H1 (cell line): ENCODE data around the gene TBC1D13. TPM values are rescaled to one million over a fixed set of nuclear protein-coding genes. Genes with fewer than 3 reads are reported as not detected.

Experiments
- BACH1 ChIP-seq: IDR thresholded peaks from 2 replicates; pipeline ENCODE4 v1.6.1; 2012; ENCODE audit warnings: low read length, improper control_type of control experiment
- CTBP2 ChIP-seq: IDR thresholded peaks from 2 replicates; pipeline ENCODE4 v1.7.0; 2011; ENCODE audit warnings: borderline replicate concordance, mild to moderate bottlenecking, moderate library complexity, mixed read lengths, low read length; ENCODE audit not compliant: insufficient read depth, insufficient read length
- EGR1 ChIP-seq: IDR thresholded peaks from 2 replicates; pipeline ENCODE4 v1.6.1; 2011; ENCODE audit warnings: low read depth, low read length, borderline replicate concordance
- EP300 ChIP-seq, 2 experiments: IDR thresholded peaks; 1 replicate in 1 of 2; 2 replicates in 1 of 2; pipeline ENCODE4 v1.6.1; 2011 to 2012; ENCODE audit warnings: low read depth in 2 of 2, low read length in 2 of 2, mild to moderate bottlenecking in 2 of 2, borderline replicate concordance in 1 of 2, inconsistent platforms in 1 of 2, moderate library complexity in 1 of 2
- FOSL1 ChIP-seq: IDR thresholded peaks from 2 replicates; pipeline ENCODE4 v1.6.1; 2011; ENCODE audit warnings: mild to moderate bottlenecking, low read depth, low read length, moderate library complexity; ENCODE audit not compliant: insufficient read depth
- KDM1A ChIP-seq: fragments of 200-600, 300-600 bp; sonication (generic); IDR thresholded peaks from 2 replicates; pipeline ENCODE4 v1.7.1; 2016; ENCODE audit warnings: mild to moderate bottlenecking, low read length, borderline replicate concordance
- NANOG ChIP-seq: IDR thresholded peaks from 2 replicates; pipeline ENCODE4 v1.6.1; 2011; ENCODE audit warnings: low read length, low read depth, mild to moderate bottlenecking, inconsistent platforms; ENCODE audit not compliant: insufficient read depth, poor library complexity, severe bottlenecking
- NRF1 ChIP-seq: IDR thresholded peaks from 2 replicates; pipeline ENCODE4 v1.6.1; 2011; ENCODE audit warnings: mild to moderate bottlenecking, low read depth, low read length, improper control_type of control experiment
- RAD21 ChIP-seq, 2 experiments: IDR thresholded peaks in 1 of 2; conservative IDR thresholded peaks in 1 of 2; 2 replicates each; pipeline ENCODE4 v1.6.1; 2011; ENCODE audit warnings: low read depth in 2 of 2, low read length in 2 of 2, improper control_type of control experiment in 1 of 2, inconsistent platforms in 1 of 2, mild to moderate bottlenecking in 1 of 2, moderate library complexity in 1 of 2
- RBBP5 ChIP-seq: IDR thresholded peaks from 2 replicates; pipeline ENCODE4 v1.7.1; 2012; ENCODE audit warnings: low read depth, mild to moderate bottlenecking, inconsistent platforms, low read length, moderate library complexity, borderline replicate concordance
- RXRA ChIP-seq: IDR thresholded peaks from 2 replicates; pipeline ENCODE4 v1.6.1; 2011; ENCODE audit warnings: low read depth, mild to moderate bottlenecking, low read length, moderate library complexity; ENCODE audit not compliant: insufficient read depth
- SAP30 ChIP-seq: fragments of 300-600 bp; sonication (generic); IDR thresholded peaks from 2 replicates; pipeline ENCODE4 v1.7.1; 2012; ENCODE audit warnings: low read length, moderate library complexity, mild to moderate bottlenecking, inconsistent platforms; ENCODE audit not compliant: insufficient read depth, insufficient replicate concordance
- TAF1 ChIP-seq: IDR thresholded peaks from 2 replicates; pipeline ENCODE4 v1.6.1; 2011; ENCODE audit warnings: mild to moderate bottlenecking, low read depth, low read length
- TBP ChIP-seq: IDR thresholded peaks from 2 replicates; pipeline ENCODE4 v1.6.1; 2011; ENCODE audit warnings: low read depth, low read length, improper control_type of control experiment
- polyA plus RNA-seq, 7 experiments: library from polyadenylated mRNA; depleted of rRNA in 3 of 7; stranded (reverse) in 5 of 7; unstranded in 2 of 7; fragments of >200 nt in 5 of 7; fragments of 200-250 nt in 2 of 7; gene quantifications; 1 replicate in 5 of 7; 2 replicates in 1 of 7; 4 replicates in 1 of 7; pipeline versions ENCODE4 v1.2.1 to v1.2.3, GENCODE V29; 2011 to 2013; ENCODE audit warnings: missing spikeins in 2 of 7, mixed read lengths in 2 of 7
- total RNA-seq: library from RNA; stranded (reverse); fragmentation: NEBNext Ultra II Directional; extraction: Animal tissue kit (Norgen Biotek cat#: 25700); gene quantifications from 2 replicates; pipeline ENCODE4 v1.2.1, GENCODE V29; 2021
- TF ChIP-seq, protein P1 (sequence below): IDR thresholded peaks from 2 replicates; pipeline ENCODE4 v1.6.1; 2012; ENCODE audit warnings: low read length, inconsistent platforms
- TF ChIP-seq, protein P2 (sequence below): IDR thresholded peaks from 2 replicates; pipeline ENCODE4 v1.6.1; 2012; ENCODE audit warnings: inconsistent platforms
- TF ChIP-seq, protein P3 (sequence below), 3 experiments: IDR thresholded peaks; 1 replicate in 2 of 3; 2 replicates in 1 of 3; pipeline versions ENCODE4 v1.5.1 to v1.6.1; 2011; ENCODE audit warnings: low read length in 3 of 3, mild to moderate bottlenecking in 3 of 3, inconsistent platforms in 2 of 3, low read depth in 1 of 3, moderate library complexity in 1 of 3; ENCODE audit not compliant: insufficient read depth in 1 of 3; ENCODE audit errors: control extremely low read depth in 1 of 3

The TBC1D13 gene
- total and polyA plus RNA-seq, 2 of the 8 experiments (the other 6 are each of a cell fraction or from before 2014, with no cell fraction given), result 21.3 to 24.7 TPM

DNA sequence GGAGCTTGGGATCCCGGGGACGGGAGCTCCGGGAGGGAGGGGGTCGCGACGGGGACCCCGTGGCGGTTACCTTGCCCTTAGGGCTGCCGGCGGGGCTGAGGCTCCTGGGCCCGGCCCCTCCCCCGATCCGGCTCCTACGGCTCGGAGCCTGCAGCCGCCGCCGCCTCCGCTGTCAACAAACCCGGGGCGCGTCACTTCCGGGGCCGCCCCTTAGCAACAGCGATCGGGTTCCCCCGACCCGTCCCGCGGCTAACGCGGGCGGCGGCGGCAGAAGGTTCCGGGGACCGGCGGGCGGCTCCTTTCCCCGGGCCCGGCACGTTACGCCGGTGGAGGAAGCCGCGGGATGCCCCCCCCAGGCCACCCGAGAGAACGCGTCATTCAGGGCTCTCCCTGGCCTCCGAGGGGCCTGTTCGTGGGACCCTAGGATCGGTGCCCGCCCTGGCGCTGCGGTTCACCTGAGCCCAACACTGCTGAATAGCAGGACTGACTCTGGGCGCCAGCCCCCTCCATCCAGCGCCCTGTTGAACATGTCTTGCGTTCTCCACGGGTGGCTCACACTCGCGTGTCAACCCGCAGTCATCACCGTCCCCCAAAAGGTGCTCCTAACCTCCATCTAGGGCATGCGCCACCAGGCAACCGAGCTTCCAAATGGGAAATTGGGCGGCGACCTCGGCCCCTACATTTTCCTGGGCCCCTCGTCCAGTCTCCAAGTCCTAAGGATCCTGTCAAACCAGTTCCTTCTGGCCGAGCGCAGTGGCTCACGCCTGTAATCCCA is 15.1 kb upstream of the TBC1D13 start, which contains the start of gene ZER1 (continued):
- TF ChIP-seq RAD21 (IDR thresholded peaks at IDR 0.05 in 1 of 2, conservative IDR thresholded peaks at IDR 0.05 in 1 of 2; ENCODE audit: low read depth in 2 of 2, low read length in 2 of 2) (peak in 1 of 2 experiments; percentile 7; a peak in 1 of 4 replicates), FOSL1 (no peak), RXRA (no peak), SAP30 (no peak), KDM1A (0 out of 2 replicates have a peak, but pooled peaks have one; percentile 11), NRF1 (no peak), CTBP2 (no peak), RBBP5 (peak; percentile 85; the same call in 1 of the 2 replicates), TAF1 (peak; percentile 75), NANOG (no peak), EP300 (IDR thresholded peaks at IDR 0.05; ENCODE audit: borderline replicate concordance in 1 of 2, low read depth in 2 of 2, low read length in 2 of 2) (peak in 1 of 2 experiments; percentile 87; a peak in 1 of 3 replicates), BACH1 (peak; percentile 38; the same call in 1 of the 2 replicates), TBP (peak; percentile 82), EGR1 (no peak)
- TF ChIP-seq, protein P1, sequence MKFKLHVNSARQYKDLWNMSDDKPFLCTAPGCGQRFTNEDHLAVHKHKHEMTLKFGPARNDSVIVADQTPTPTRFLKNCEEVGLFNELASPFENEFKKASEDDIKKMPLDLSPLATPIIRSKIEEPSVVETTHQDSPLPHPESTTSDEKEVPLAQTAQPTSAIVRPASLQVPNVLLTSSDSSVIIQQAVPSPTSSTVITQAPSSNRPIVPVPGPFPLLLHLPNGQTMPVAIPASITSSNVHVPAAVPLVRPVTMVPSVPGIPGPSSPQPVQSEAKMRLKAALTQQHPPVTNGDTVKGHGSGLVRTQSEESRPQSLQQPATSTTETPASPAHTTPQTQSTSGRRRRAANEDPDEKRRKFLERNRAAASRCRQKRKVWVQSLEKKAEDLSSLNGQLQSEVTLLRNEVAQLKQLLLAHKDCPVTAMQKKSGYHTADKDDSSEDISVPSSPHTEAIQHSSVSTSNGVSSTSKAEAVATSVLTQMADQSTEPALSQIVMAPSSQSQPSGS, result no peak
- TF ChIP-seq, protein P2, sequence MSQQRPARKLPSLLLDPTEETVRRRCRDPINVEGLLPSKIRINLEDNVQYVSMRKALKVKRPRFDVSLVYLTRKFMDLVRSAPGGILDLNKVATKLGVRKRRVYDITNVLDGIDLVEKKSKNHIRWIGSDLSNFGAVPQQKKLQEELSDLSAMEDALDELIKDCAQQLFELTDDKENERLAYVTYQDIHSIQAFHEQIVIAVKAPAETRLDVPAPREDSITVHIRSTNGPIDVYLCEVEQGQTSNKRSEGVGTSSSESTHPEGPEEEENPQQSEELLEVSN, result no peak
- TF ChIP-seq, protein P3, sequence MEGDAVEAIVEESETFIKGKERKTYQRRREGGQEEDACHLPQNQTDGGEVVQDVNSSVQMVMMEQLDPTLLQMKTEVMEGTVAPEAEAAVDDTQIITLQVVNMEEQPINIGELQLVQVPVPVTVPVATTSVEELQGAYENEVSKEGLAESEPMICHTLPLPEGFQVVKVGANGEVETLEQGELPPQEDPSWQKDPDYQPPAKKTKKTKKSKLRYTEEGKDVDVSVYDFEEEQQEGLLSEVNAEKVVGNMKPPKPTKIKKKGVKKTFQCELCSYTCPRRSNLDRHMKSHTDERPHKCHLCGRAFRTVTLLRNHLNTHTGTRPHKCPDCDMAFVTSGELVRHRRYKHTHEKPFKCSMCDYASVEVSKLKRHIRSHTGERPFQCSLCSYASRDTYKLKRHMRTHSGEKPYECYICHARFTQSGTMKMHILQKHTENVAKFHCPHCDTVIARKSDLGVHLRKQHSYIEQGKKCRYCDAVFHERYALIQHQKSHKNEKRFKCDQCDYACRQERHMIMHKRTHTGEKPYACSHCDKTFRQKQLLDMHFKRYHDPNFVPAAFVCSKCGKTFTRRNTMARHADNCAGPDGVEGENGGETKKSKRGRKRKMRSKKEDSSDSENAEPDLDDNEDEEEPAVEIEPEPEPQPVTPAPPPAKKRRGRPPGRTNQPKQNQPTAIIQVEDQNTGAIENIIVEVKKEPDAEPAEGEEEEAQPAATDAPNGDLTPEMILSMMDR (IDR thresholded peaks at IDR 0.05; ENCODE audit: control extremely low read depth in 1 of 3, insufficient read depth in 1 of 3, low read depth in 1 of 3, low read length in 3 of 3), result no peak
